Osteoblast (primary cell): ENCODE measurements around the gene SLC30A7. TPM values are rescaled to one million over a fixed set of nuclear protein-coding genes. Genes with fewer than 3 reads are reported as not detected.

Experiments used
- DNase-seq: peaks from one replicate; pipeline ENCODE4 v3.0.0; 2011; ENCODE audit warnings: low spot score, mixed read lengths; ENCODE audit not compliant: insufficient read length; ENCODE audit errors: missing footprints
- H2AFZ ChIP-seq: 2 replicates; pipeline ENCODE4 v1.6.0; 2011; ENCODE audit warnings: mild to moderate bottlenecking, low read length
- H3K27ac ChIP-seq: 2 replicates; pipeline ENCODE4 v1.5.1; 2011; ENCODE audit warnings: mild to moderate bottlenecking, low read depth, low read length, moderate library complexity
- H3K27me3 ChIP-seq: 2 replicates; pipeline ENCODE4 v1.6.0; 2012; ENCODE audit warnings: mild to moderate bottlenecking, control low read depth, inconsistent platforms, low read length, moderate library complexity; ENCODE audit not compliant: insufficient read depth
- H3K36me3 ChIP-seq: 2 replicates; pipeline ENCODE4 v1.5.1; 2011; ENCODE audit warnings: mild to moderate bottlenecking, low read length, control low read depth, moderate library complexity; ENCODE audit not compliant: insufficient read depth
- H3K4me1 ChIP-seq: 2 replicates; pipeline ENCODE4 v1.5.1; 2011; ENCODE audit warnings: mild to moderate bottlenecking, low read length, control low read depth, moderate library complexity; ENCODE audit not compliant: insufficient read depth
- H3K4me2 ChIP-seq: 2 replicates; pipeline ENCODE4 v1.6.0; 2011; ENCODE audit warnings: mild to moderate bottlenecking, low read length; ENCODE audit not compliant: insufficient read depth
- H3K4me3 ChIP-seq: fragments of 200-600 bp; sonication (generic); 3 replicates; pipeline ENCODE4 v1.5.1; 2012; ENCODE audit warnings: mild to moderate bottlenecking, low read length, inconsistent platforms; ENCODE audit not compliant: insufficient read depth
- H3K79me2 ChIP-seq: 2 replicates; pipeline ENCODE4 v1.6.0; 2012; ENCODE audit warnings: mild to moderate bottlenecking, low read length, control low read depth, inconsistent platforms; ENCODE audit not compliant: insufficient read depth
- H3K9me3 ChIP-seq: 2 replicates; pipeline ENCODE4 v1.5.1; 2011; ENCODE audit warnings: low read depth, low read length, control low read depth
- H4K20me1 ChIP-seq: 2 replicates; pipeline ENCODE4 v1.6.0; 2012; ENCODE audit warnings: mild to moderate bottlenecking, low read length, control low read depth; ENCODE audit not compliant: insufficient read depth
- total RNA-seq: library from RNA; depleted of rRNA; stranded (reverse); fragments of >200 nt; gene quantifications from 2 replicates; pipeline ENCODE4 v1.2.3, GENCODE V29; 2012
- TF ChIP-seq, protein P1 (sequence below): IDR thresholded peaks from 2 replicates; pipeline ENCODE4 v1.5.1; 2011; ENCODE audit warnings: mild to moderate bottlenecking, low read depth, low read length, moderate library complexity; ENCODE audit errors: extremely low read depth

Gene SLC30A7
- total RNA-seq, 1 donor = 69.8 TPM

DNA sequence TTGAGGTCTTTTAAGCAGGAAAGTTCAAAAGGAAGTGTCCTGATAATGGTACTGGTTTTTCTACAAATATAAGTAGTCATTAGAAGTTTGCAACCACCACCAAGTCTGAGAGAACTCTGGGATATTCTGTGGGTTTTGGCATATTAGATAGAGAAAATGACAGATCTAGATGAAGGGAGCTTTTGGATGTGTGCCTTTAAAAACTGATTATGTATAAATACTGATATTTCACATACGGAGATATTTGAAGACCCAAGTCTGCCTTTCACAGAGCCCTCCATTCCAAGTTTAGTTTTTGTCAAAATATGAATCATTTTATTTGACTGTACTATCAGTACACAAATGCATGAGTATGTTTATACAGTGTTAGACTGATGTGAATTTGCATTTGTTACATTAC is 81.0 kb downstream of the SLC30A7 start:
- H3K9me3 ChIP-seq = no peaks in the 10 kb centered on the region
- no peaks in the 10 kb centered on the region for H3K79me2 ChIP-seq
- TF ChIP-seq, protein P1, sequence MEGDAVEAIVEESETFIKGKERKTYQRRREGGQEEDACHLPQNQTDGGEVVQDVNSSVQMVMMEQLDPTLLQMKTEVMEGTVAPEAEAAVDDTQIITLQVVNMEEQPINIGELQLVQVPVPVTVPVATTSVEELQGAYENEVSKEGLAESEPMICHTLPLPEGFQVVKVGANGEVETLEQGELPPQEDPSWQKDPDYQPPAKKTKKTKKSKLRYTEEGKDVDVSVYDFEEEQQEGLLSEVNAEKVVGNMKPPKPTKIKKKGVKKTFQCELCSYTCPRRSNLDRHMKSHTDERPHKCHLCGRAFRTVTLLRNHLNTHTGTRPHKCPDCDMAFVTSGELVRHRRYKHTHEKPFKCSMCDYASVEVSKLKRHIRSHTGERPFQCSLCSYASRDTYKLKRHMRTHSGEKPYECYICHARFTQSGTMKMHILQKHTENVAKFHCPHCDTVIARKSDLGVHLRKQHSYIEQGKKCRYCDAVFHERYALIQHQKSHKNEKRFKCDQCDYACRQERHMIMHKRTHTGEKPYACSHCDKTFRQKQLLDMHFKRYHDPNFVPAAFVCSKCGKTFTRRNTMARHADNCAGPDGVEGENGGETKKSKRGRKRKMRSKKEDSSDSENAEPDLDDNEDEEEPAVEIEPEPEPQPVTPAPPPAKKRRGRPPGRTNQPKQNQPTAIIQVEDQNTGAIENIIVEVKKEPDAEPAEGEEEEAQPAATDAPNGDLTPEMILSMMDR = no peak
- H4K20me1 ChIP-seq = no peaks in the 10 kb centered on the region
- no peak overlapping the region for H3K27ac ChIP-seq
- no peak overlapping the region for H3K4me2 ChIP-seq
- no peaks in the 10 kb centered on the region for H3K27me3 ChIP-seq
- no peak overlapping the region for H3K4me3 ChIP-seq
- DNase-seq = no peak
- peaks cover 8% of the 10 kb centered on the region for H3K36me3 ChIP-seq
- no peaks in the 10 kb centered on the region for H3K4me1 ChIP-seq
- H2AFZ ChIP-seq = no peak overlapping the region

DNA sequence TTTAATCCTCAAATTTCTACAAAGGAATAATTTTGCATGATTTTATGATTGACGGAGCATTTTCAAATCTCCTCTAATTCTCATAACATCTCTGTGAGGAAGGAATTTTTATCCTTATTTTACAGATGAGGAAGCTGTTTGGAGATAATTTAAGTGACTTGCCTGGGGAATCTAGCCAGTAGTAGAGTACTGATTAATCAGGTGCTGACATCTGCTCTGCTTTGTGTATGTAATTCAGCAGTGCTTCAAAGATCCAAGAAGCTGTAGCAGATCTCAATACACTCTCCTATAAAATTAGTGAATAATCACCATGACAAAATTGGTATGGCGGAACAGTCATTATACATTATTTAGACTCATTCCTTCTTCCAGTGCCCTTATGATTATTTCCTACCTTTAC is 83.7 kb downstream of the SLC30A7 start:
- no peaks in the 10 kb centered on the region for H3K79me2 ChIP-seq
- no peak for DNase-seq
- H3K4me2 ChIP-seq = no peak overlapping the region
- H3K4me3 ChIP-seq = no peak overlapping the region
- H3K27me3 ChIP-seq = no peaks in the 10 kb centered on the region
- no peak overlapping the region for H2AFZ ChIP-seq
- H4K20me1 ChIP-seq = no peaks in the 10 kb centered on the region
- TF ChIP-seq, protein P1 = no peak
- no peak overlapping the region for H3K27ac ChIP-seq
- no peaks in the 10 kb centered on the region for H3K9me3 ChIP-seq
- peaks cover 8% of the 10 kb centered on the region for H3K36me3 ChIP-seq
- H3K4me1 ChIP-seq = no peaks in the 10 kb centered on the region

DNA sequence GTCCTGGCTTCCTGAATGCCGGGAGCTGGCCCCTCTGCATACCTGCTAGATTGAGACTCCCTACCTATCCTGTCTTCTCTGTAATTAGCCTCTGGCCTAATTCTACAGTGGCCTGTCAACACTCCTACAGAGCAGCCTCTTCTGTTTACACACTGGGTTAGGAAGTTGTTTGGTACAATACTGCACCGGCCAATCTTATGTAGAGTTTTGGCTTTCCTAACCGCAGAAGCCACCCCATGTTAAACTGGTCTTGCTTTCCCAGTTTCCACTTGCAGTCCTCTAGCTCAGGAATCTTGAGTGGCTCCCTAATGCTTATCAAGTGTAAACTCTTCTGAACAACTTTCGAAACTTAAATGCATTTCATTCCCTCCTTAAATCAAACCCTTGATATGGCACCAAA is 86.9 kb downstream of the SLC30A7 start:
- Histone ChIP-seq H3K4me3 (no peak overlapping the region), H4K20me1 (no peaks in the 10 kb centered on the region), H3K79me2 (no peaks in the 10 kb centered on the region), H3K36me3 (peaks cover 2% of the 10 kb centered on the region), H3K27ac (no peak overlapping the region), H3K9me3 (no peaks in the 10 kb centered on the region), H2AFZ (no peak overlapping the region), H3K27me3 (no peaks in the 10 kb centered on the region), H3K4me1 (no peaks in the 10 kb centered on the region), H3K4me2 (no peak overlapping the region)
- TF ChIP-seq, protein P1 = no peak
- DNase-seq = no peak

DNA sequence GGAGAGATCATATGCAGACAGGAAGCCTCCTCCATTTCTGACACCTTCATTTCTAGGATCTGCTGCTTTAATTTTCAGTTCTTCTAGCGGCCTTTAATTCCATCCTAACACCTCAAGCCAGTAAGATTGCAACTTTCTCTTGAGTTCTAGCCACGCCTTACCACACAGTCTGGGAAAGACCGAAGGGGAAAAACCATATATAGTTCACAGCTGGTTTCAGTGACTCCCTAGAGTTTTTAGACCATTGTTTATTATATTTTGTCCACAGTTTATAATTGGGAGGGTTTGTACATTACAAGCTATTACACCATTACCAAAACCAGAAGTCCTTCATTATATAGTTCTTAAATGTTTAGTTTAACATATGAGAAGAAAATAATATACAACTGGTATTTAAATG is 92.2 kb downstream of the SLC30A7 start:
- TF ChIP-seq, protein P1 = no peak
- Histone ChIP-seq H2AFZ (no peak overlapping the region), H3K79me2 (no peaks in the 10 kb centered on the region), H3K4me2 (no peak overlapping the region), H3K27ac (no peak overlapping the region), H3K27me3 (no peaks in the 10 kb centered on the region), H3K4me1 (peaks cover 11% of the 10 kb centered on the region), H3K4me3 (no peak overlapping the region), H3K36me3 (peaks cover 16% of the 10 kb centered on the region), H4K20me1 (no peaks in the 10 kb centered on the region), H3K9me3 (no peaks in the 10 kb centered on the region)
- no peak for DNase-seq
